Heart left ventricle (tissue), 16 donors: Measurements from ENCODE around the gene NNAT. TPM values are rescaled to one million over a fixed set of nuclear protein-coding genes. Genes with fewer than 3 reads are reported as not detected.
A peak's percentile ranks its signal among the peaks of the same experiment; 100 is the strongest.

Experiments used
- ATAC-seq, 4 donors: fragments of 200-7000 bp; cut with Tn5 transposase; one replicate each; pipeline ENCODE4 v1.9.1; 2020 to 2022; ENCODE audit warnings: moderate library complexity in 4 of 4, mild to moderate bottlenecking in 3 of 4, moderate number of reproducible peaks in 1 of 4
- DNase-seq, 5 donors: peaks; one replicate each; pipeline ENCODE4 v3.0.0-alpha.2; 2020
- H3K27ac ChIP-seq, 12 donors: fragments of 200-600 bp; sonication (generic) in 4 of 12; one replicate each; pipeline versions ENCODE4 v1.5.0 to v1.8.0; 2016 to 2022; ENCODE audit warnings: mild to moderate bottlenecking in 2 of 12
- H3K27me3 ChIP-seq, 9 donors: fragments of 200-600 bp; sonication (generic) in 2 of 9; one replicate each; pipeline versions ENCODE4 v1.5.1 to v1.8.0; 2016 to 2022; ENCODE audit warnings: mild to moderate bottlenecking in 3 of 9
- H3K36me3 ChIP-seq, 9 donors: fragments of 200-600 bp; sonication (generic) in 2 of 9; one replicate each; pipeline versions ENCODE4 v1.5.0 to v1.8.0; 2018 to 2022; ENCODE audit warnings: mild to moderate bottlenecking in 2 of 9
- H3K4me1 ChIP-seq, 12 donors: fragments of 200-600 bp; sonication (generic) in 4 of 12; one replicate each; pipeline versions ENCODE4 v1.5.0 to v1.8.0; 2016 to 2022; ENCODE audit warnings: mild to moderate bottlenecking in 3 of 12
- H3K4me3 ChIP-seq, 12 donors: fragments of 200-600 bp; sonication (generic) in 4 of 12; one replicate each; pipeline versions ENCODE4 v1.5.0 to v1.8.0; 2017 to 2022; ENCODE audit warnings: mild to moderate bottlenecking in 9 of 12, moderate library complexity in 4 of 12
- H3K9me3 ChIP-seq, 12 donors: fragments of 200-600 bp; sonication (generic) in 4 of 12; one replicate each; pipeline versions ENCODE4 v1.5.0 to v1.8.0; 2016 to 2022; ENCODE audit warnings: mild to moderate bottlenecking in 1 of 12
- POLR2A ChIP-seq, 2 donors: fragments of 450-650 bp; IDR thresholded peaks; one replicate each; pipeline ENCODE4 v1.6.1; 2017; ENCODE audit warnings: antibody characterized with exemption in 2 of 2, mild to moderate bottlenecking in 2 of 2, moderate library complexity in 2 of 2
- WGBS, 4 donors: extraction: QIAGEN DNeasy Blood & Tissue Kit in 2 of 4; methylation state at CpG; one replicate each; pipeline versions ENCODE4 v1.1.5 to v1.1.7; 2013 to 2018; 5-methylcytosine and 5-hydroxymethylcytosine counted together
- intact Hi-C, 10 donors: fragments of 100-400 bp; cut with DNase I; formaldehyde crosslinking; loops; one replicate each; pipeline versions ENCODE4 v1.11.1 to v1.14.2; 2022
- polyA plus RNA-seq, 2 donors: library from polyadenylated mRNA; stranded (reverse); fragments of 200-250 nt; gene quantifications; one replicate each; pipeline ENCODE4 v1.2.3, GENCODE V29; 2013
- total RNA-seq, 9 donors: library from RNA; depleted of rRNA in 2 of 9; stranded (reverse); fragments of >200 nt in 2 of 9; fragmentation: NEBNext Ultra II Directional in 3 of 9; extraction: Animal tissue kit (Norgen Biotek cat#: 25700) in 3 of 9; gene quantifications; one replicate each; pipeline versions ENCODE4 v1.1.0 to v1.2.4, GENCODE V29; 2016 to 2023
- TF ChIP-seq, protein P1 (sequence below), 12 donors: fragments of 200-600 bp; sonication (generic) in 4 of 12; IDR thresholded peaks; one replicate each; pipeline versions ENCODE4 v1.5.0 to v1.8.0; 2018 to 2022; ENCODE audit warnings: antibody characterized with exemption in 12 of 12, mild to moderate bottlenecking in 5 of 12
- donor health status: ischemic (EF 13 %, LVEDD 7.1; RV severe dilation, severe dysfunction).
- donor health status: healthy with polysubstance abuse.
- donor health status: DM: no; HTN: yes; CAD: no.
- donor health status: DM: no; HTN: no; CAD: no.
- donor health status: ischemic (EF 25% LVEDD 6.9; RV normal size, moderate dysfunction).
- donor health status: ischemic (EF 25% LVEDD 5.7; RV mildly dilated, moderate dysfunction).
- donor health status: healthy.
- donor health status: DM: yes; HTN: yes; CAD: no.
- donor health status: ischemic (EF 35%, LVEDD 5.7; RV mildly dilated, moderate dysfunction).
- donor health status: nonischemic (EF 11% LVEDD 7.7; RV severe dilation, severe dysfunction).
- donor health status: DM: yes; HTN: yes; CAD: no.
- donor health status: PGD.
- donor health status: ischemic (EF 29% LVEDD 5.4; RV normal size, mild dysfunction).
- donor health status: nonischemic (EF 23%, LVEDD 6.1; RV moderate dilation, normal function).

Gene NNAT
- total and polyA plus RNA-seq, 11 donors = 0.23 to 4.6 (median 0.57) TPM; not detected in 5

DNA sequence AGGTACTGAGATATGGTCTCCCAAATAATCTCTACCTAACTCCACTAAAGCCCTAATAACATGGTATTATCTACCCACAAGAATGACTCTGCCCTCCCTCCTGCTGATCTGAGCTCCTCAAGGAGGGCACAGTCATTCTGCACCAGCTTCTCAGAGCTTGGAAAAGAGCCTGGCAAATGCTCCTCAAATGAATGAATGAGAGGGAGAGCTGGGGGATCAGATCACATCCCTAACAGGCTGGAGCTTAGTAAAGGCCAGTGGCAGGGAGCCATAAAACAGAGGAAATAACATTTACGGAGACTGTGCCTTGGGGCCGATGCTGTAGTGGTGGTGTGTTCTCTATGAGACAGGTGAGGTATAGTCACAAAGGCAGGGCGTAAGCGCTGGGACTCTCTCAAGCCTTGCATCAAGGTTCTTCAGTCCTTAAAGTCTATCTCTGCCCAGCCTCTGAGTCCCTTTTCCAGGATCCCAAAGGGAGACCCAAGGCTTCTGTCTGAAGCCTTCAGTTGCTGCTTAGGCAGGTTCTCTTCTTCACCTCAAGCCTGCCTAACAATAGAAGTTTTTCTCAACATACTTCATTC is 7.2 kb upstream of the NNAT start:
- ATAC-seq (no peak), DNase-seq (no peak)
- Histone ChIP-seq H3K27ac (no peak overlapping the region), H3K27me3 (no peaks in the 10 kb centered on the region), H3K4me1 (peaks cover 0 to 45% (median 20%) of the 10 kb centered on the region in 12 donors), H3K9me3 (no peaks in the 10 kb centered on the region), H3K4me3 (no peak overlapping the region), H3K36me3 (peaks cover 0 to 90% (median 63%) of the 10 kb centered on the region in 9 donors)
- 69 to 81% (median 78%) methylated on average over 4 of the region's 4 CpGs for WGBS, 4 donors
- TF ChIP-seq POLR2A (IDR thresholded peaks at IDR 0.05) = no peak
- TF ChIP-seq, protein P1, sequence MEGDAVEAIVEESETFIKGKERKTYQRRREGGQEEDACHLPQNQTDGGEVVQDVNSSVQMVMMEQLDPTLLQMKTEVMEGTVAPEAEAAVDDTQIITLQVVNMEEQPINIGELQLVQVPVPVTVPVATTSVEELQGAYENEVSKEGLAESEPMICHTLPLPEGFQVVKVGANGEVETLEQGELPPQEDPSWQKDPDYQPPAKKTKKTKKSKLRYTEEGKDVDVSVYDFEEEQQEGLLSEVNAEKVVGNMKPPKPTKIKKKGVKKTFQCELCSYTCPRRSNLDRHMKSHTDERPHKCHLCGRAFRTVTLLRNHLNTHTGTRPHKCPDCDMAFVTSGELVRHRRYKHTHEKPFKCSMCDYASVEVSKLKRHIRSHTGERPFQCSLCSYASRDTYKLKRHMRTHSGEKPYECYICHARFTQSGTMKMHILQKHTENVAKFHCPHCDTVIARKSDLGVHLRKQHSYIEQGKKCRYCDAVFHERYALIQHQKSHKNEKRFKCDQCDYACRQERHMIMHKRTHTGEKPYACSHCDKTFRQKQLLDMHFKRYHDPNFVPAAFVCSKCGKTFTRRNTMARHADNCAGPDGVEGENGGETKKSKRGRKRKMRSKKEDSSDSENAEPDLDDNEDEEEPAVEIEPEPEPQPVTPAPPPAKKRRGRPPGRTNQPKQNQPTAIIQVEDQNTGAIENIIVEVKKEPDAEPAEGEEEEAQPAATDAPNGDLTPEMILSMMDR (IDR thresholded peaks at IDR 0.05) = no peak
- intact Hi-C loops = no loop called here

DNA sequence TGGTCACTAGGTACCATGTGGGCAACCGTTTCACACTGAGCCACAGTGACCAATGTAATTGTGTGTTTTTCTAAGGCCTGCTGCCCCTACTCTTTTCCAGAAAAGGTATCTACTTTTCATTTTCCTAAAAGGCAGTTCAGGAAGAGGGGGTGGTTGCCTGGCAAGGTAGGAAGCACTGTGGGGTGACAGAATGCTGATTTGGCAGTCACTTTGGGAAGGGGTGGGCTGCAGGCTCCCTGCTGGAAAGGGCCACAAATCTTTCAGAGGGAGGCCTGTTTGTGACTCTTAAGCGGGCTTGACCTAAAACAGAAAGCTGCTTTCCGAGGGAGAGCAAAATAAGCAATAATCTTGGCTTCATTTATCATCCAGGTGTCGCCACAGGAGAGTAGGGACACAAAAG is 5.2 kb upstream of the NNAT start:
- intact Hi-C loops = no loop called here
- peaks cover 0 to 81% (median 55%) of the 10 kb centered on the region in 9 donors for H3K36me3 ChIP-seq
- peaks cover 0 to 64% (median 35%) of the 10 kb centered on the region in 12 donors for H3K4me1 ChIP-seq
- no peak overlapping the region for H3K4me3 ChIP-seq
- DNase-seq = no peak
- 89 to 95% (median 92%) methylated on average over 4 of the region's 4 CpGs for WGBS, 4 donors
- no peak overlapping the region for H3K27ac ChIP-seq
- H3K9me3 ChIP-seq = no peaks in the 10 kb centered on the region
- no peaks in the 10 kb centered on the region for H3K27me3 ChIP-seq
- no peak for TF ChIP-seq POLR2A (IDR thresholded peaks at IDR 0.05)
- TF ChIP-seq, protein P1 (IDR thresholded peaks at IDR 0.05) = no peak
- no peak for ATAC-seq

- 54 to 75% (median 68%) methylated on average over 13 of the region's 13 CpGs for WGBS, 4 donors
- Histone ChIP-seq H3K36me3 (peaks cover 0 to 72% (median 47%) of the 10 kb centered on the region in 9 donors), H3K27me3 (no peaks in the 10 kb centered on the region), H3K9me3 (no peaks in the 10 kb centered on the region), H3K4me3 (no peak overlapping the region), H3K4me1 (peaks cover 0 to 74% (median 38%) of the 10 kb centered on the region in 12 donors), H3K27ac (peak overlapping the region in 1 of 12 donors; percentile 82)
- intact Hi-C loops = no loop called here
- TF ChIP-seq, protein P1 (IDR thresholded peaks at IDR 0.05) = no peak
- no peak for TF ChIP-seq POLR2A (IDR thresholded peaks at IDR 0.05)
- no peak for ATAC-seq
- no peak for DNase-seq
Measured at GRCh38 chr20:37516811-37517750, 4.0 kb upstream of the NNAT start.

- Histone ChIP-seq H3K27ac (peak overlapping the region in 2 of 12 donors; percentile 63 to 82), H3K4me3 (no peak overlapping the region), H3K9me3 (no peaks in the 10 kb centered on the region), H3K36me3 (peaks cover 0 to 64% (median 40%) of the 10 kb centered on the region in 9 donors), H3K27me3 (no peaks in the 10 kb centered on the region), H3K4me1 (peaks cover 0 to 84% (median 44%) of the 10 kb centered on the region in 12 donors)
- intact Hi-C loops = no loop called here
- TF ChIP-seq POLR2A (IDR thresholded peaks at IDR 0.05) = no peak
- TF ChIP-seq, protein P1 (IDR thresholded peaks at IDR 0.05) = no peak
- 74 to 81% (median 79%) methylated on average over 7 of the region's 7 CpGs for WGBS, 4 donors
- no peak for ATAC-seq
- no peak for DNase-seq
Measured at GRCh38 chr20:37518059-37518458, 3.0 kb upstream of the NNAT start.
